Measurements from ENCODE around the gene FYN. TPM values are rescaled to one million over a fixed set of nuclear protein-coding genes. Genes with fewer than 3 reads are reported as not detected.

FYN gene
- total and polyA plus RNA-seq, 10 of the 15 experiments (the other 5 are each of a cell fraction or from before 2014, with no cell fraction given), result 51.4 to 247 (median 138) TPM

DNA sequence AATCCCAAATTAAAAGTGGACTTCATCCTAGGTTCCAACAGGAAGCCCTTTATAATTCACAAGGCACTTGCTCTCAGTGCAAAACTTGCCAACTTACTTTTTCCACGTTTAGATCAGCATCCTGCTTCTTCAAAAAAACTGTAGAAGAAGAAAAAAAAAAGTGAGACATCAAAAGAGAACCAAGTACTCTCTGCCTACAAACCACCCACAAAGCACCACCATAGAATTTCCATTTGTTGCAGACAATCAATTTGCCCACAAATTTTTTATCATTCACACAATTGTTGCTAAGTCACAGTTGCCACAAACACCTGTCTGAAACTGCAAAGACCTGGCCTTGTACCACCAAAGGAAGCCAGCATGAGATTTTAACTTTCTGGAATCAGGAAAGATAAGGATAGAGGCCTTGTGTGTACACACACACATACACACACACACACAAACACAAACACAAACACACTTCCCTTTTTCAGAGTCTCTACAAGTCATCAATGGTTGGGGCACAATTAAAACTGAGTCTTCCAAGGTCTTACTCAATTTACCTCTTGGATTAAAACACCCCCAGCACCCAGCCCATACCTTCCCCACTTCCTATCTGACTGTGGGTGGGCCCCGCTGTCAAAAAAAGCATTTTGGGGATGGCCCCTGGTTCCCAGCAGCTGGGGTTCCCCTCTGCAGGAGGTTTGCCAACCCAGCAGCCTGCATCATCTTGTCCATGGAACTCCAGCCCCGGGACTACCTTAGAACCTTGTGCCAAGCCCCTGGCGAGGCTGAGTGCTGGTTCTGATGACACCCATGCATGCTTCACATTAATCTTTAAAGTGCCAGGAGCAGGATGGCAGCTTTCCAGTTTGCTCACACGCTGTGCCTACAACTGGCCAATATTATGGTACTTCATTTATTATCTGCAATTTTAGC, 26.5 kb downstream of the FYN start (continued):
- TF ChIP-seq, protein P1, sequence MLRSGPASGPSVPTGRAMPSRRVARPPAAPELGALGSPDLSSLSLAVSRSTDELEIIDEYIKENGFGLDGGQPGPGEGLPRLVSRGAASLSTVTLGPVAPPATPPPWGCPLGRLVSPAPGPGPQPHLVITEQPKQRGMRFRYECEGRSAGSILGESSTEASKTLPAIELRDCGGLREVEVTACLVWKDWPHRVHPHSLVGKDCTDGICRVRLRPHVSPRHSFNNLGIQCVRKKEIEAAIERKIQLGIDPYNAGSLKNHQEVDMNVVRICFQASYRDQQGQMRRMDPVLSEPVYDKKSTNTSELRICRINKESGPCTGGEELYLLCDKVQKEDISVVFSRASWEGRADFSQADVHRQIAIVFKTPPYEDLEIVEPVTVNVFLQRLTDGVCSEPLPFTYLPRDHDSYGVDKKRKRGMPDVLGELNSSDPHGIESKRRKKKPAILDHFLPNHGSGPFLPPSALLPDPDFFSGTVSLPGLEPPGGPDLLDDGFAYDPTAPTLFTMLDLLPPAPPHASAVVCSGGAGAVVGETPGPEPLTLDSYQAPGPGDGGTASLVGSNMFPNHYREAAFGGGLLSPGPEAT (IDR thresholded peaks at IDR 0.05; ENCODE audit: low read depth), result 0 out of 2 replicates have a peak, but pooled peaks have one; percentile 10
- TF ChIP-seq IKZF1 (conservative IDR thresholded peaks at IDR 0.05) (peak; percentile 40; the same call in 1 of the 2 replicates), DPF2 (IDR thresholded peaks at IDR 0.05) (0 out of 2 replicates have a peak, but pooled peaks have one; percentile 52), MTA2 (IDR thresholded peaks at IDR 0.05; ENCODE audit: low read depth) (peak; percentile 54; the same call in 1 of the 2 replicates), SMAD1 (IDR thresholded peaks at IDR 0.05; ENCODE audit: low read depth, partially characterized antibody) (no peak), SUPT20H (IDR thresholded peaks at IDR 0.05; ENCODE audit: borderline replicate concordance, control insufficient read depth, low read depth, low read length) (no peak), NBN (IDR thresholded peaks at IDR 0.05) (peak; percentile 45; the same call in 1 of the 2 replicates)
- TF ChIP-seq, protein P2, sequence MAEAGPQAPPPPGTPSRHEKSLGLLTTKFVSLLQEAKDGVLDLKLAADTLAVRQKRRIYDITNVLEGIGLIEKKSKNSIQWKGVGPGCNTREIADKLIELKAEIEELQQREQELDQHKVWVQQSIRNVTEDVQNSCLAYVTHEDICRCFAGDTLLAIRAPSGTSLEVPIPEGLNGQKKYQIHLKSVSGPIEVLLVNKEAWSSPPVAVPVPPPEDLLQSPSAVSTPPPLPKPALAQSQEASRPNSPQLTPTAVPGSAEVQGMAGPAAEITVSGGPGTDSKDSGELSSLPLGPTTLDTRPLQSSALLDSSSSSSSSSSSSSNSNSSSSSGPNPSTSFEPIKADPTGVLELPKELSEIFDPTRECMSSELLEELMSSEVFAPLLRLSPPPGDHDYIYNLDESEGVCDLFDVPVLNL (IDR thresholded peaks at IDR 0.05; ENCODE audit: low read depth, low read length), result no peak
- TF ChIP-seq, protein P3, sequence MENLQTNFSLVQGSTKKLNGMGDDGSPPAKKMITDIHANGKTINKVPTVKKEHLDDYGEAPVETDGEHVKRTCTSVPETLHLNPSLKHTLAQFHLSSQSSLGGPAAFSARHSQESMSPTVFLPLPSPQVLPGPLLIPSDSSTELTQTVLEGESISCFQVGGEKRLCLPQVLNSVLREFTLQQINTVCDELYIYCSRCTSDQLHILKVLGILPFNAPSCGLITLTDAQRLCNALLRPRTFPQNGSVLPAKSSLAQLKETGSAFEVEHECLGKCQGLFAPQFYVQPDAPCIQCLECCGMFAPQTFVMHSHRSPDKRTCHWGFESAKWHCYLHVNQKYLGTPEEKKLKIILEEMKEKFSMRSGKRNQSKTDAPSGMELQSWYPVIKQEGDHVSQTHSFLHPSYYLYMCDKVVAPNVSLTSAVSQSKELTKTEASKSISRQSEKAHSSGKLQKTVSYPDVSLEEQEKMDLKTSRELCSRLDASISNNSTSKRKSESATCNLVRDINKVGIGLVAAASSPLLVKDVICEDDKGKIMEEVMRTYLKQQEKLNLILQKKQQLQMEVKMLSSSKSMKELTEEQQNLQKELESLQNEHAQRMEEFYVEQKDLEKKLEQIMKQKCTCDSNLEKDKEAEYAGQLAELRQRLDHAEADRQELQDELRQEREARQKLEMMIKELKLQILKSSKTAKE (IDR thresholded peaks at IDR 0.05; ENCODE audit: low read depth, poor library complexity, severe bottlenecking), result no peak
- TF ChIP-seq, protein P4, sequence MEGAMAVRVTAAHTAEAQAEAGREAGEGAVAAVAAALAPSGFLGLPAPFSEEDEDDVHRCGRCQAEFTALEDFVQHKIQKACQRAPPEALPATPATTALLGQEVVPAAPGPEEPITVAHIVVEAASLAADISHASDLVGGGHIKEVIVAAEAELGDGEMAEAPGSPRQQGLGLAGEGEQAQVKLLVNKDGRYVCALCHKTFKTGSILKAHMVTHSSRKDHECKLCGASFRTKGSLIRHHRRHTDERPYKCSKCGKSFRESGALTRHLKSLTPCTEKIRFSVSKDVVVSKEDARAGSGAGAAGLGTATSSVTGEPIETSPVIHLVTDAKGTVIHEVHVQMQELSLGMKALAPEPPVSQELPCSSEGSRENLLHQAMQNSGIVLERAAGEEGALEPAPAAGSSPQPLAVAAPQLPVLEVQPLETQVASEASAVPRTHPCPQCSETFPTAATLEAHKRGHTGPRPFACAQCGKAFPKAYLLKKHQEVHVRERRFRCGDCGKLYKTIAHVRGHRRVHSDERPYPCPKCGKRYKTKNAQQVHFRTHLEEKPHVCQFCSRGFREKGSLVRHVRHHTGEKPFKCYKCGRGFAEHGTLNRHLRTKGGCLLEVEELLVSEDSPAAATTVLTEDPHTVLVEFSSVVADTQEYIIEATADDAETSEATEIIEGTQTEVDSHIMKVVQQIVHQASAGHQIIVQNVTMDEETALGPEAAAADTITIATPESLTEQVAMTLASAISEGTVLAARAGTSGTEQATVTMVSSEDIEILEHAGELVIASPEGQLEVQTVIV (IDR thresholded peaks at IDR 0.05; ENCODE audit: borderline replicate concordance, partially characterized antibody), result no peak
- TF ChIP-seq, protein P5, sequence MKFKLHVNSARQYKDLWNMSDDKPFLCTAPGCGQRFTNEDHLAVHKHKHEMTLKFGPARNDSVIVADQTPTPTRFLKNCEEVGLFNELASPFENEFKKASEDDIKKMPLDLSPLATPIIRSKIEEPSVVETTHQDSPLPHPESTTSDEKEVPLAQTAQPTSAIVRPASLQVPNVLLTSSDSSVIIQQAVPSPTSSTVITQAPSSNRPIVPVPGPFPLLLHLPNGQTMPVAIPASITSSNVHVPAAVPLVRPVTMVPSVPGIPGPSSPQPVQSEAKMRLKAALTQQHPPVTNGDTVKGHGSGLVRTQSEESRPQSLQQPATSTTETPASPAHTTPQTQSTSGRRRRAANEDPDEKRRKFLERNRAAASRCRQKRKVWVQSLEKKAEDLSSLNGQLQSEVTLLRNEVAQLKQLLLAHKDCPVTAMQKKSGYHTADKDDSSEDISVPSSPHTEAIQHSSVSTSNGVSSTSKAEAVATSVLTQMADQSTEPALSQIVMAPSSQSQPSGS (IDR thresholded peaks at IDR 0.05; ENCODE audit: low read length), result 0 out of 2 replicates have a peak, but pooled peaks have one; percentile 27
